ENCODE data around the gene CABP5. TPM values are rescaled to one million over a fixed set of nuclear protein-coding genes. Genes with fewer than 3 reads are reported as not detected.

The CABP5 gene
- total and polyA plus RNA-seq, 9 donors: not detected

GRCh38 chr19:47994209-47994802, 49.6 kb downstream of the CABP5 start, which contains the start of gene ELSPBP1:
ELSPBP1 (plus strand) TSS chr19:47994632; CDS start chr19:48008668, 14,036 bp downstream.
- Histone ChIP-seq H3K27ac (no peak within 1 kb of the TSS), H3K4me1 (ENCODE audit: insufficient read depth) (no peaks in the 10 kb centered on the region), H3K9me3 (no peaks in the 10 kb centered on the region), H3K36me3 (no peaks in the 10 kb centered on the region), H3K27me3 (no peaks in the 10 kb centered on the region), H3K4me3 (no peak within 1 kb of the TSS)
- 16 to 17% (median 17%) methylated on average over 5 of the region's 5 CpGs for WGBS, 3 donors
- intact Hi-C loops (cut with DNase I): no loop called here
- no peak for DNase-seq
- TF ChIP-seq CTCF (IDR thresholded peaks at IDR 0.05) (no peak), EP300 (IDR thresholded peaks at IDR 0.05) (no peak), POLR2A (IDR thresholded peaks at IDR 0.05) (no peak)

- H3K27me3 ChIP-seq: no peaks in the 10 kb centered on the region
- no peaks in the 10 kb centered on the region for H3K4me1 ChIP-seq (ENCODE audit: insufficient read depth)
- WGBS, 3 donors: 46 to 59% (median 58%) methylated on average over 2 of the region's 2 CpGs
- no peaks in the 10 kb centered on the region for H3K9me3 ChIP-seq
- intact Hi-C loops (cut with DNase I): no loop called here
- no peak for TF ChIP-seq POLR2A (IDR thresholded peaks at IDR 0.05)
- no peak for TF ChIP-seq EP300 (IDR thresholded peaks at IDR 0.05)
- TF ChIP-seq CTCF (IDR thresholded peaks at IDR 0.05): no peak
- DNase-seq: no peak
- H3K4me3 ChIP-seq: no peak within 1 kb of the TSS
- no peak within 1 kb of the TSS for H3K27ac ChIP-seq
- no peaks in the 10 kb centered on the region for H3K36me3 ChIP-seq
These were observed 51.8 kb downstream of the CABP5 start, which contains the start of gene BSPH1 for GRCh38 chr19:47992070-47992469. BSPH1 (minus strand) TSS chr19:47992170; CDS start chr19:47992081, 89 bp downstream.

GRCh38 chr19:47991191-47991808, 52.6 kb downstream of the CABP5 start:
- Histone ChIP-seq H3K4me1 (ENCODE audit: insufficient read depth) (no peaks in the 10 kb centered on the region), H3K4me3 (no peak overlapping the region), H3K27me3 (no peaks in the 10 kb centered on the region), H3K36me3 (no peaks in the 10 kb centered on the region), H3K27ac (no peak overlapping the region), H3K9me3 (no peaks in the 10 kb centered on the region)
- TF ChIP-seq POLR2A (IDR thresholded peaks at IDR 0.05) (no peak), EP300 (IDR thresholded peaks at IDR 0.05) (no peak), CTCF (IDR thresholded peaks at IDR 0.05) (no peak)
- intact Hi-C loops (cut with DNase I): no loop called here
- no peak for DNase-seq
- 35 to 47% (median 44%) methylated on average over 10 of the region's 10 CpGs for WGBS, 3 donors

Other genes starting within 250 kb of the CABP5 start
- not detected for gene TPRX1, start 239.5 kb downstream of the CABP5 start, total RNA-seq
- gene TPRX1, start 239.5 kb downstream of the CABP5 start, polyA plus RNA-seq: not detected
- not detected for gene CRX, start 222.1 kb downstream of the CABP5 start, total RNA-seq
- gene CRX, start 222.1 kb downstream of the CABP5 start, polyA plus RNA-seq: not detected
- not detected for gene TPRX2, start 184.8 kb downstream of the CABP5 start, total RNA-seq
- gene TPRX2, start 184.8 kb downstream of the CABP5 start, polyA plus RNA-seq: not detected
- gene SULT2A1, start 157.8 kb downstream of the CABP5 start, total RNA-seq: 1 to 10 TPM in 1 of 7 donors, under 1 TPM in 3, not detected in 3; 0.12 to 1.3 (median 0.32) TPM
- gene SULT2A1, start 157.8 kb downstream of the CABP5 start, polyA plus RNA-seq: 1 to 10 TPM in 1 of 2 donors, under 1 TPM in 1; 0.29 to 2.5 TPM
- not detected for gene BSPH1, start 51.9 kb downstream of the CABP5 start, total RNA-seq
- not detected for gene BSPH1, start 51.9 kb downstream of the CABP5 start, polyA plus RNA-seq
- not detected for gene ELSPBP1, start 49.4 kb downstream of the CABP5 start, total RNA-seq
- gene ELSPBP1, start 49.4 kb downstream of the CABP5 start, polyA plus RNA-seq: under 1 TPM in 1 of 2 donors, not detected in 1; 0.55 TPM
- gene PLA2G4C, start 66.7 kb upstream of the CABP5 start, total RNA-seq: 1 to 10 TPM; 2.9 to 6.9 (median 4.9) TPM
- gene PLA2G4C, start 66.7 kb upstream of the CABP5 start, polyA plus RNA-seq: 10 to 100 TPM in 1 of 2 donors, 1 to 10 TPM in 1; 3.6 to 32.0 TPM
- gene LIG1, start 126.3 kb upstream of the CABP5 start, total RNA-seq: 10 to 100 TPM; 12.3 to 36.2 (median 20.0) TPM
- 10 to 100 TPM; 12.9 to 22.7 TPM for gene LIG1, start 126.3 kb upstream of the CABP5 start, polyA plus RNA-seq
- gene ZSWIM9, start 126.6 kb upstream of the CABP5 start, total RNA-seq: 10 to 100 TPM in 1 of 7 donors, 1 to 10 TPM in 6; 3.2 to 11.9 (median 7.8) TPM
- gene ZSWIM9, start 126.6 kb upstream of the CABP5 start, polyA plus RNA-seq: 1 to 10 TPM; 6.1 to 7.5 TPM
- 10 to 100 TPM; 10.0 to 36.0 (median 24.9) TPM for gene CARD8, start 211.8 kb upstream of the CABP5 start, total RNA-seq
- gene CARD8, start 211.8 kb upstream of the CABP5 start, polyA plus RNA-seq: 10 to 100 TPM; 20.8 to 48.0 TPM
- under 1 TPM in 5 of 7 donors, not detected in 2; 0.20 to 0.71 (median 0.67) TPM for gene ZNF114, start 226.0 kb upstream of the CABP5 start, total RNA-seq
- 1 to 10 TPM in 1 of 2 donors, under 1 TPM in 1; 0.19 to 1.1 TPM for gene ZNF114, start 226.0 kb upstream of the CABP5 start, polyA plus RNA-seq